Right lobe of liver (tissue), 4 donors: ENCODE data around the gene UNKL.

Source experiments
- CTCF ChIP-seq, 4 donors: fragments of 200-600 bp in 3 of 4; fragments of 450-650 bp in 1 of 4; IDR thresholded peaks; one replicate each; pipeline versions ENCODE4 v1.5.1 to v1.8.0; 2016 to 2022; ENCODE audit warnings: antibody characterized with exemption in 4 of 4, mild to moderate bottlenecking in 2 of 4
- POLR2A ChIP-seq: fragments of 450-650 bp; IDR thresholded peaks from one replicate; pipeline ENCODE4 v1.6.1; 2017; ENCODE audit warnings: antibody characterized with exemption, mild to moderate bottlenecking
- donor health status: DM: no; HTN: no; CAD: no.
- donor health status: DM: no; HTN: no; CAD: no.
- donor health status: DM: no; HTN: yes; CAD: no.

- TF ChIP-seq CTCF (IDR thresholded peaks at IDR 0.05): no peak
- no peak for TF ChIP-seq POLR2A
Measured at GRCh38 chr16:1438229-1439057, 23.9 kb upstream of the UNKL start.
